Vagina (tissue), 2 donors: ENCODE results near the gene GLCE.

Experiments
- CTCF ChIP-seq, 3 experiments: fragments of 450-650 bp in 2 of 3; fragments of 200-600 bp in 1 of 3; sonication (generic) in 1 of 3; IDR thresholded peaks; one replicate each; pipeline ENCODE4 v1.5.1; 2017 to 2019; ENCODE audit warnings: antibody characterized with exemption in 3 of 3, mild to moderate bottlenecking in 2 of 3, moderate library complexity in 2 of 3
- POLR2A ChIP-seq, 2 donors: fragments of 450-650 bp; IDR thresholded peaks; one replicate each; pipeline ENCODE4 v1.6.1; 2017; ENCODE audit warnings: antibody characterized with exemption in 2 of 2, mild to moderate bottlenecking in 2 of 2, moderate library complexity in 2 of 2
- POLR2AphosphoS5 ChIP-seq, 2 donors: sonication (generic); formaldehyde crosslinking; IDR thresholded peaks; one replicate each; pipeline ENCODE4 v1.9.0; 2017; ENCODE audit warnings: antibody characterized with exemption in 2 of 2, mild to moderate bottlenecking in 2 of 2, low read depth in 1 of 2; ENCODE audit not compliant: insufficient read depth in 1 of 2

DNA sequence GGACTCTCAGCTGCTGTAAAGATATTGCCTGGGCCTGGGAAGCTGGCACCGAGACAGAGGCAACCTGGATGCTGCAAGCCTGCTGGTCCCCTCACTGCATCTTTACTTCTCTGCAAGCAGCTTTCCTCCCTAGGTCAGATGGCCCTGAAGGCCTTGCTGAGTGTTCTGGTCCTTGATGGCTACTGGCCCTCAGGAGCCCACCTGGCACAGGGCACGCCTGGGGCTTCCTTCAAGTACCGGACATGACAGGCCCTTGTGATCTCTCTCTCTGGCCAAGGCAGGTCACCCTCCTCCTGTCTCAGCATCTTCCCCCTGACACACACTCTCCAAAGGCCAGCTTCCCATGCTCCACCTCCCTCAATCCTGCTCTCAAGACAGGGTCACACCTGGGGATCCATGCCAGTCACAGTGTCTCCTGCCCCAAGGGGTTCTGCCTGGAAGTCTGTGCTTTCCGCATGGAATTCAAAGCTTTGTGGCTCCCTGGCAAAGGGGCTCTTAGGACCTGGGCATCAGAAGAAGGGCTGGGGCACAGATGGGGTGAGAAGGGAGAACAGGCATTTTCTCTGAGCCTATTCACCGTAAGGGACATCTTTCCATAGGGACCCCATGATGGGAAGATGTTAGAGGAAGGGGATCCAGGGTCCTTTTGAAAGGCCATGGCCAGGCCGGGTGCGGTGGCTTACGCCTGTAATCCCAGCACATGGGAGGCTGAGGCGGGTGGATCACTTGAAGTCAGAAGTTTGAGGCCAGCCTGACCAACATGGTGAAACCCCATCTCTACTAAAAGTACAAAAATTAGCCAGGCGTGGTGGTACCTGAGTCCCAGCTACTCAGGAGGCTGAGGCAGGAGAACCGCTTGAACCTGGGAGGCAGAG lies 133.5 kb downstream of the GLCE start:
- no peak for TF ChIP-seq CTCF (IDR thresholded peaks at IDR 0.05)
- TF ChIP-seq POLR2AphosphoS5 (IDR thresholded peaks at IDR 0.05; ENCODE audit: insufficient read depth in 1 of 2, low read depth in 1 of 2), result no peak
- no peak for TF ChIP-seq POLR2A (IDR thresholded peaks at IDR 0.05)
